ENCODE measurements around the gene SGCG. TPM values are rescaled to one million over a fixed set of nuclear protein-coding genes. Genes with fewer than 3 reads are reported as not detected.

The SGCG gene
- total RNA-seq, 3 donors from 2014 or later: 0.29 to 18.1 TPM; not detected in 1

DNA sequence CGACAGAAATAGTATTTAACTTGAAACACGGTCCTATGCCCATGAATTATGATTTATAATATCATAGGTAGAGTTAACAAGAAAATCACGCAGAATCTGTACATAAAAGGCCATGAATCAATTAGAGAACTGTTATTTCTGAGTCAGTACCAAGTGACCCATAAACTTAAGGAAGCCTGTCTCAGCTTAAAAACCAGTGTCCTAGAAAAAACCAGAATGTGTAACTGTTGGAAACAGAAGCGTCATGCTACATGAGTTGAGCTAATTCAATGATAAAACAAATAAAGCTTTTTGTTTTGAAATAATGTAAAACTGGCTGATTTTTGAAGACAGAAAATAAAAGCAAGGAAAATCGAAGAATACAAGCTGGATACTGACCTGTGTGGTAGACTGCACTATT, 34.8 kb upstream of the SGCG start:
- Histone ChIP-seq H3K36me3 (no peaks in the 10 kb centered on the region), H3K4me3 (no peak overlapping the region), H3K27ac (no peak overlapping the region), H3K4me1 (no peaks in the 10 kb centered on the region), H3K9me3 (peaks cover 0 to 5% of the 10 kb centered on the region in 2 donors), H3K27me3 (no peaks in the 10 kb centered on the region)
- DNase-seq (ENCODE audit: low spot score in 2 of 2): no peak
- intact Hi-C loops (cut with DNase I; ENCODE audit: low total_unique reads): no loop called here
- no peak for TF ChIP-seq POLR2A (IDR thresholded peaks at IDR 0.05)
- TF ChIP-seq, protein P1, sequence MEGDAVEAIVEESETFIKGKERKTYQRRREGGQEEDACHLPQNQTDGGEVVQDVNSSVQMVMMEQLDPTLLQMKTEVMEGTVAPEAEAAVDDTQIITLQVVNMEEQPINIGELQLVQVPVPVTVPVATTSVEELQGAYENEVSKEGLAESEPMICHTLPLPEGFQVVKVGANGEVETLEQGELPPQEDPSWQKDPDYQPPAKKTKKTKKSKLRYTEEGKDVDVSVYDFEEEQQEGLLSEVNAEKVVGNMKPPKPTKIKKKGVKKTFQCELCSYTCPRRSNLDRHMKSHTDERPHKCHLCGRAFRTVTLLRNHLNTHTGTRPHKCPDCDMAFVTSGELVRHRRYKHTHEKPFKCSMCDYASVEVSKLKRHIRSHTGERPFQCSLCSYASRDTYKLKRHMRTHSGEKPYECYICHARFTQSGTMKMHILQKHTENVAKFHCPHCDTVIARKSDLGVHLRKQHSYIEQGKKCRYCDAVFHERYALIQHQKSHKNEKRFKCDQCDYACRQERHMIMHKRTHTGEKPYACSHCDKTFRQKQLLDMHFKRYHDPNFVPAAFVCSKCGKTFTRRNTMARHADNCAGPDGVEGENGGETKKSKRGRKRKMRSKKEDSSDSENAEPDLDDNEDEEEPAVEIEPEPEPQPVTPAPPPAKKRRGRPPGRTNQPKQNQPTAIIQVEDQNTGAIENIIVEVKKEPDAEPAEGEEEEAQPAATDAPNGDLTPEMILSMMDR (IDR thresholded peaks at IDR 0.05): no peak
- no peak for TF ChIP-seq POLR2AphosphoS5 (IDR thresholded peaks at IDR 0.05)

DNA sequence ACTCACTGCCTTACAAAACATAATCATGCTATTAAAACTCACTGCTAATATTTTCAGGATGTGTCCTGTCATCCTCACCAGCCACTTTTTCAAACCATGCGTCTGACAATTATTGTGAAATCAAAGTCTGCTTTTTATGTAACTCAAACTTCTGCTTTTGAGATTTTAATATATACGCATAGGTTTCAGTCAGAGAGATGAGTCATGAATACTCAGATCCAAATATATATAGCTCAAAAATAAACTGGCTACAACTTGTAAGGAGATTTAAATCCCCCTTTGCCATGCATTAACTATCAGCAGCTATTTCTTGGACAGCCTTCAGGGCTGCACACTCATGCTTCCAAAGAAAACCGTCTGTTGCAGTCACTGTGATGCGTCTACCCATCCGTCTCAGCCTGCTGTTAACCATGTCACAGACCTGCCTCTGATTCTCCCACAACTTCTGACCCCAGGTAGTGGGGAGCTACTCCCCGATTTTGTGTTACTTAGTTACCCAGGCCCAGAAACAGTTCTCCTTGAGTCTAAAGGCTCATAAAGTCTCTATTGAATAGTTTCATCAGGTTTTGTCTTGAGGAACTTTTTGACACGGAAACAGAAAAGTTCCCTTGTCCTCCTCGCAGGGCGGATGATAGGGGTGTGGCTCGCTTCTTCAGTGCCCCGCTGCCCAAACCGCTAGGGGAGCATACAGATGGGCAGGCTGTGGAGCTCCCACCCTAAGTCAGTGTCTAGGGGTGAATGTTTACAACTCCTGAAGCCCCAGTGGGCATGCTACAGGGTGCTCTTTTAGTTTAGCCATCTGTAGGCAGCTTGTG, 33.8 kb upstream of the SGCG start:
- intact Hi-C loops (cut with DNase I; ENCODE audit: low total_unique reads): no loop called here
- no peak overlapping the region for H3K4me3 ChIP-seq
- peaks cover 0 to 3% of the 10 kb centered on the region in 2 donors for H3K9me3 ChIP-seq
- no peak overlapping the region for H3K27ac ChIP-seq
- H3K36me3 ChIP-seq: no peaks in the 10 kb centered on the region
- TF ChIP-seq POLR2AphosphoS5 (IDR thresholded peaks at IDR 0.05) (no peak), POLR2A (IDR thresholded peaks at IDR 0.05) (no peak)
- TF ChIP-seq, protein P1 (IDR thresholded peaks at IDR 0.05): no peak
- DNase-seq (ENCODE audit: low spot score in 2 of 2): no peak
- no peaks in the 10 kb centered on the region for H3K27me3 ChIP-seq
- H3K4me1 ChIP-seq: no peaks in the 10 kb centered on the region

DNA sequence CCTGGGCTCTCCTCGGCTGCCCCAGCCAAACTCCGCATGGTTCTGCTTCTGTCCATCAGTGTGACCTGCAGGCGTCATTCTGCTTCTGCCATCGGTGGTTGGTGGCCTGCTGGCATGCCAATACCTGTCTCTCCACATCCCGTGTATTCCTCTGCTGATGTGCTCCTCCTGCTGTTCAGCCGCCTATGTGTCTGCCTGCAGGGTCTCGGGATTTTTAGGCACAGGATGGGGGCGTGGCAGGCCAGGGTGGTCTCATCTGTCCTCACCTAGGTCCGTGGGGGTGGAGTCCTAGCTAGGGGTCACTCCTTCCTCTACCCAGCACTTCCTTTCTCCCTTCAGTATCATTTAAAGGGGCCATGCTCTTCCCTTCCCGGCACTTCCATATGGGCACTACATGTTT, 33.0 kb upstream of the SGCG start:
- H3K9me3 ChIP-seq: no peaks in the 10 kb centered on the region
- intact Hi-C loops (cut with DNase I; ENCODE audit: low total_unique reads): no loop called here
- H3K27ac ChIP-seq: no peak overlapping the region
- H3K27me3 ChIP-seq: no peaks in the 10 kb centered on the region
- TF ChIP-seq POLR2AphosphoS5 (IDR thresholded peaks at IDR 0.05) (no peak), POLR2A (IDR thresholded peaks at IDR 0.05) (no peak)
- TF ChIP-seq, protein P1 (IDR thresholded peaks at IDR 0.05): no peak
- H3K4me3 ChIP-seq: no peak overlapping the region
- DNase-seq (ENCODE audit: low spot score in 2 of 2): no peak
- H3K4me1 ChIP-seq: no peaks in the 10 kb centered on the region
- H3K36me3 ChIP-seq: no peaks in the 10 kb centered on the region

DNA sequence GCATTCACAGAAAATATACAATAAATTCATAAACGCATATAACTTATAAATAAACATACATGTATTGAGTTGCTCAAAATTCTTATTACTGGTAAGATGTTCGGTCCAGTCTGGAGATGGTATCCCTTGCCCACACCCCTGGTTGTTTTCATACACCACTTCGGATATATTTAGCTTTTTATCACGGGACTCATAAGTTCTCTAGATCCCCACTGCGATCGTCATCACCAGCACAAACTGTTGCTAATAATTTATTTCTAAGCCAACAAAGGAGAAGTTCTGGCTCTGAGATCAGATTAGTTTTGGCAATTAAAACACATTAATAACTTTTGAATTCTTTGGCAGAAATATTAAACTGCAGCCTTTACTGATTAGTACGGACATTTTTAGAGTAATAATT, 23.0 kb upstream of the SGCG start:
- TF ChIP-seq, protein P1 (IDR thresholded peaks at IDR 0.05): no peak
- H3K4me3 ChIP-seq: no peak overlapping the region
- DNase-seq (ENCODE audit: low spot score in 2 of 2): no peak
- H3K9me3 ChIP-seq: no peaks in the 10 kb centered on the region
- no peaks in the 10 kb centered on the region for H3K4me1 ChIP-seq
- H3K36me3 ChIP-seq: no peaks in the 10 kb centered on the region
- H3K27ac ChIP-seq: no peak overlapping the region
- H3K27me3 ChIP-seq: peaks cover 0 to 32% of the 10 kb centered on the region in 2 donors
- intact Hi-C loops (cut with DNase I; ENCODE audit: low total_unique reads): no loop called here

DNA sequence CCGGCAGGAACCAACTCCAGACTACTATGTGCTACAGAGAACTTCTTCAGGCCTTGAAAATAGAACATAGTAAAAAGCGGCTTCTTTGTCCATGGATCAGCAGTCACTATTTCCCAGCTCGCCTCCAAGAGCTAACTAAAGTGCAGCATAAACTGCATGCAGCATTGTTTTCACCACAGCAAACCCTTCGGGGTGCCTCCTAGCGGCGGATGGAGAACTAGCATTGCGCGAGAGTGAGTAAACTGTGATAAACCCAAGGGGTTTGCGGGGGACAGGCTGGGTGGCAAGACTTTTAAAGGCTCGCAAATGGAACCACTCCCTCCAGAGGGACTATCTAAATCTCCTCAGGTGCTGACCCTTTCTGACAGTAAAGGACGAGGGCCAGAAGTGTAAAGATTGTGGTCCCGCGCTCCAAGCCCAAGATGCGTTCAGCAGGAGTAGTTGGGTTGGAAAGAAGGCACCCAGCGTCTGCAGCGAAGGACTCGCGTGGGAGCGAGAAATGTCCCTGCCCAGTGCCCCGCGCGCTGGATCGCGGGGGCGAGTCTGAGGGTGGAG, 21.5 kb upstream of the SGCG start:
- Histone ChIP-seq H3K36me3 (no peaks in the 10 kb centered on the region), H3K4me3 (peak overlapping the region; percentile 38 to 54 (median 45)), H3K27ac (no peak overlapping the region), H3K27me3 (peaks cover 0 to 32% of the 10 kb centered on the region in 2 donors), H3K4me1 (no peaks in the 10 kb centered on the region), H3K9me3 (no peaks in the 10 kb centered on the region)
- TF ChIP-seq POLR2AphosphoS5 (IDR thresholded peaks at IDR 0.05): no peak
- TF ChIP-seq, protein P1 (IDR thresholded peaks at IDR 0.05): no peak
- no peak for TF ChIP-seq POLR2A (IDR thresholded peaks at IDR 0.05)
- intact Hi-C loops (cut with DNase I; ENCODE audit: low total_unique reads): no loop called here
- DNase-seq (ENCODE audit: low spot score in 2 of 2): no peak

Data from breast epithelium (tissue), 4 donors.